HG02973 (cell line): ENCODE data around the gene CPXM1.
A peak's percentile ranks its signal among the peaks of the same experiment; 100 is the strongest.

Source experiments
- ATAC-seq: cut with Tn5 transposase; IDR thresholded peaks from one replicate; pipeline ENCODE4 v1.9.1; 2021; ENCODE audit warnings: moderate library complexity; ENCODE audit not compliant: unreplicated experiment

The CPXM1 gene

DNA sequence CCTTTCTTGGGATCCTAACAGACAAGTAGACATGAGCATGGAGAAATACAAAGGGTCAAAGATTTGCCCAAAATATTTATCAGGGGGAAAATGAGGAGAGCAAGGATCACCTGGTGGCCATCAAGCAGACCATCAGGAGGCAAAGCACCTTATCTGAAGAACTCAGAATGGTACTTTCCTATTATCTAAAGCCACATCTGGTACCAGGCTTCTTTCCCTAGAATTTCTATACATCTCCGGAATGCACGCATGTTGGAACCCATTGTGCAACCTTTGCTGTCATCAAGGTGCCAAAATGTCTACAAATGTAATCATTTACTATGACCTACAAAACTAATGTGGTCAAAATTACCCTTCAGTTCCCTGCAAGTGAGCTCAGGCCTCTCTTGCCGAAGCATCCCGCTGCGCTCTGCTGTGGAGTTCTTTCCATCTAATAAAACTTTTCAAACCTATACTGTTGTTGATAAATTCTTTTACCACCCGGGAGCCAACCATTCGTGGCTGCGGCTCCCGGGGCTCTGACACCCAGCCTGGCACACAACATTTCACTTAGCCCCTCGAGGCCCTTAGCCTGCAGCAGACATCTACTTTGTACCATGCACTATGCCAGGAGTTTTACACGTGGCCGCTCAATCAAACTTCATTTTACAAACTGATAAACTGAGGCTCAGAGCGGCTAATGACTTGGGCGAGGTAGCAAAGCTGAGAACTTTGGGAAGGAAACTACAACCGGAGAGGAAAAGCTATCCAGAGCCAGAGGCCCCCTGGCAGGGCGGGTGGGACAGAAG lies 3.8 kb upstream of the CPXM1 start:
- no peak for ATAC-seq

DNA sequence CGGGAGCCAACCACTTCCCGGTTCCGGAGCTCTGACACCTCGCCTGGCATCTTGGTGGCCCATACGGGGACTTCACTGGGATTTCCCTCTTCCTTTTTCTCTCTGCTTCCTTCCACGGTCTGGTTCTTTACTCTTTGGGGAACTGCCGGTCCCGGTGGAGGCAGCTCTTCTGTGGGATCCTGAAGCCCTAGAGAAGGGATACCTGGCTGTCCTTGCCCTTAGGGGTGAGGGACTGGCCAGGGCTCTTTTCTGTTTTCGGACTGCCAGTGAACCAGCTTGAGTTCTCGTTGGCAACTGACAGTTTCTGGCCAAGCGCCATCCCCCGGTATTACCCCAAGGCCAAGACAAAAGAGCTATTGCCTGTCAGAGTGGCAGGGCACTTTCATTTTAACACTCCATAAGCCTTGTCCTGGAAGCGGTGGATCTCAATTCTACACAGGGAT lies 880 bp upstream of the CPXM1 start:
- peak; percentile 23 for ATAC-seq

DNA sequence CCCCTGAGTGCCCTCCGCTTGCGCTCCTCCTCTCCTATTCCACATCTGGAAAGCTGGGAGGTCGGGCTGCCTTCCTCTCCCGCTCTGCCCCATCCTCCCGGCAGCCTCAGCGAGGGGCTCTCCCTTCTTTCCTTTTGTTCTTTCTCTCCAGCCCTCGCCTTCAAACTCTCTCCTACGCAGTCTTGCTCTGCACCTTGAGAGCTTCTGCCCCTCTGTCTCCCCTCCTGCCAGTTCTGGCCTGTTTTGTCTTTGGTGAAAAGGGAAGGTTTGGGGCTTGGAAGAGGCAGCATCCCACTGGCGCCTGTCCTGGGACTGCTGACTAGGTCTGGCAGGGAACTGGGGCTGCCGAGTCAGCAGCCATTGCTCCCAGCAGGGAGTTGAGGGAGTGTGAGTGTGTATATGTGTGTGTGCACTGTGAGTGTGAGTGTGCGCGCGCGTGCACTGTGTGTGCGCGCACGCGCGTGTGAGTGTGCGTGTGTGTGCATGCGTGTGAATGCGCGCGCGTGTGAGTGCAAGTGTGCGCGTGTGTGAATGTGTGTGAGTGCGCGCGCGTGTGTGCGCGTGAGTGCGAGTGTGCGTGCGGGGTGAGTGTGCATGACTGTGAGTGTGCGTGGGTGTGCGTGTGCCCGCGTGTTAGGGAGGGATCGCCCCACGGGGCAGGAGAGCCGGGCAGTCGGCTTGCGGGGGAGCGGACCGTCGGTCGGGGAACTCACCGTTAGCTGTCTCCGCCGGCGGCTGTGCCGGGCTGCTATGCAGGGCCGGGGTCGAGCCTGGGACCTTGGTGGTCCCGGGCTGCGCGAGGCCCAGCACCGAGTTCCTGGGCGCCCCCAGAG lies 523 bp downstream of the CPXM1 start:
- no peak for ATAC-seq

DNA sequence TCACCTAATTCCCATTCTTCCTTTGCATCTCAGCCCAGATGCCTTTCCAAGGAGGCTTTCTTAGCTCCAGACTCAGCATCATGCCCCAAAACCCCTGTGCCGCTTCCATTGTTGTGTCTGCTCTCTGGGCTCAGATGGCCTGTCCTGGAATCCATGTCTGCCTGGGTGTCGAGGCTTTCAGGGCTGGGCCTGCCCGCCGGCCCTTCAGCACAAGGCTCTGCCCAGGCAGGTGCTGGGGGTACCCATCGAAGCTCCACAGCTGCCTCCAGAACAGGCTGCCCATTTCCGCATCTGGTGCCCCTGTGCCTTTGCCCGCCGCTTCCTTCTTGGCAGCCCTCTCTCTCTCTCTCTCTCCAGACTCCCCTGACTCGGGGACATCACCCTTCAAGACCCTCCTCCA lies 1.2 kb downstream of the CPXM1 start:
- ATAC-seq = no peak

DNA sequence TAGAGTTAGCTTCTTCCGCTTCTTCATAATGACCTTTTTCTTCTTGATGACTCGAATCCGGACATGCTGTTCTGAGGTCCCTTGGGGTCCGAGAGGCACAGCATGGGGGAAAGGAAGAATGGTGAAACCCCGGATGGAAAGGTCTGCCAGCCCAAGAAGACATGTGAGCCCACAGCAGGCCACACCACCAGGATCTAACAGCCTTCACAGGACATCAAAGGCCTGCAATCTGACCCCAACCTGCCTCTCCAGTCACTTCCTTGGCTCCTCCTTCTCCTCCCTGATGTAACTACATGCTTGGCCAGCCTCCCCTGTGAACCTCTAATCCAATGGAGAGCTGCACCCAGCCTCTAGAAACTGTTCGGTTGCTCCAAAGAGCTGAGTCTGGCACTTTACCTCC lies 1.6 kb downstream of the CPXM1 start:
- no peak for ATAC-seq

DNA sequence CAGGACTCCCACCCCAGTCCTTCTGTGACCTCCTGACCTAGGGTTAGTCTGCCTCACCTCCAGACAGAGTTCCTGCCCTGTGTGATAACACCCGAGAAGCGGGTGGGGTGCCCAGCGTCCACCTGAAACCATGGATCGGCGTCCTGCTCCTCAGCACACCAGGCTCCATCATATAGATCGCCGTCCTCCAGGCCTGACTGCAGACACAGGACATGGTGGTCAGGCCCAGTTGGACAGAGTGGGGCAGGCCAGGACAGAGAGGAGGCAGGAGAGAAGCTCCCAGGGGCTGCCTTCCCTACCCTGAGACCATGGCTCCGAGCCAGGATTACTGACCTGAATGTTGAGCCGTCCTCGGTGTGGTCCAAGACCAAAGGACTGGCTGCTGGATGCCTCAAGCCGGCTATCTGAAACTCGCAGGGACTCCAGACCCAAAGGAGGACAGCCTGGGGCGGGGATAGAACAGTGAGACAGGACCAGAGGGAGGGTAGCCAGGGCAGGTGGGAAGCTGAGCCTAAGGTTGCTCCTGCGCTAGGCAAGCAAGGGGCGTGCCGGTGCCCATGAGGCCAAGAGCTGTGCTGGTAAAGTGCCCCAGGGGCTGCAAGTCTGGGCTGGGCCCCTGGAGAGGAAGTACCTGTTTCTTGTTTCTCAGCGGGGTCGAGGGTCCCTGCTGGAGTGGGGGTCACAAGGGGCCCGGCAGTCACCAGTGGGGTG lies 2.2 kb downstream of the CPXM1 start:
- no peak for ATAC-seq

DNA sequence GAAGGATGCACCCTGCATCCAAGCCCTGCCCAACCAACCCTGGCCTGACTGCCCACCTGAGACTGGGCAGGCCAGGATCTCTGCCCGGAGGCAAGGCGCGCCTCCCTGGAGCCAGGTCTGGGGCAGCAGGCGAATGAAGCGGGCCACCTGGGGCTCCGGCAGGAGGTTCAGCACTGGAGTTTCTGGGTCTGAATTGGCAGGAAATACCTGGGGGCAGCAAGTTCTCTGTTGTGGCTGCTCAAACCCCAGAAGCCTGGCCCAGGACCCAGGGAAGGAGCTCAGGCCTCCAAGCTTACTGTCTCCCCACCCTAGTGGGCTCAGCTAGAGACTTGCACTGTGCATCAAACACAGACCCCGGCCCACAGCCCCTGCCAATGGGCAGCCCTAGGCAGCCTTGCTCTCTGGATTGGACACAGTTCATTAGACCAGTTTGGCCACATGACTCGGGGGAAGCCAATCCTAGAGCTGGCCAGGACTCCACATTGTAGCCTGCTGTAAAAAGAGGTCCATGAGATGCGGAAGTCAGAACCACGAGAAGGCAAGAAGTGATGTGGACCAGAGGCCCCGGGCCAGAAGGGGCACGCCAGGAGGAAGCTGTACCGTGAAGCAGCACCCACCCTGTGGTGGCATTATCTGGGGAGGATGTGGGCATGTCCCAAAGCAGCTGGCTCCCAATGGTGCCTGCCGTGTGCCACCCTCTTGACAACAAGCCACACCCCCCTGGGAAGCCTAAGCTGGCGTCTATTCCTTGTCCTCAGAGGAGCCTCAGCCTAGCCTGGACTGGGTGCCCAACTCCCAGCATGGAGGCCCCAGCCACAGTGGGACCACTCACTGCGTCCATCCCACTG lies 3.1 kb downstream of the CPXM1 start:
- ATAC-seq = no peak

DNA sequence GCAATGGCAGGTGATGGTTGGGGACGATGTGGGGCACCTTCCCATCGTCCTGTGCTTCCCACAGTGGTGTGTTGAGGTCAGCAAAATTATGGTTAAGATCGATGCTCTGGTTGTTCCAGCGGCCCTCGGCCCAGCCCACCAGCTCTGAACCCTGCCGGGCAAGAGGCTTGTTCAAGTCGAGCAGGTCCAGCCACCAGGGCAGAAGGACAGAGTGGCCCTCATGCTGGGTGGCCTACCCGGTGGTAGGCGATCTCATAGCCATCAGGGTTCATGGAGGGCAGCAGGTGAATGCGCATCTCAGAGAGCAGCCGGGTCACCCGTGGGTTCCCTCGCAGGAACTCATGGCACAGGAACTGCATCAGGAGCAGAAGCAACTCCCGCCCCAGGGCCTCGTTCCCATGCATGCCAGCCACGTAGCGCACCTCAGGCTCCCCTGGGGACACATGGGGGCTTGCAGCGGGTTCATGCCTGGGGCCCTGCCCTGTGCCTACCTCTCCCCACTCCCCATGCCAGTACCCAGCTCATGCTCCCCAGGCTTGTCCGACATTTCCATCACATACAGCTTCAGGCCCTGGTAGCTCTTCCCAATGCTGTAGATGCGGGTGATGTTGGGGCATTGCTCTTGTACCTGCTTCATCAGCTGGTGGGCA lies 4.3 kb downstream of the CPXM1 start:
- no peak for ATAC-seq

DNA sequence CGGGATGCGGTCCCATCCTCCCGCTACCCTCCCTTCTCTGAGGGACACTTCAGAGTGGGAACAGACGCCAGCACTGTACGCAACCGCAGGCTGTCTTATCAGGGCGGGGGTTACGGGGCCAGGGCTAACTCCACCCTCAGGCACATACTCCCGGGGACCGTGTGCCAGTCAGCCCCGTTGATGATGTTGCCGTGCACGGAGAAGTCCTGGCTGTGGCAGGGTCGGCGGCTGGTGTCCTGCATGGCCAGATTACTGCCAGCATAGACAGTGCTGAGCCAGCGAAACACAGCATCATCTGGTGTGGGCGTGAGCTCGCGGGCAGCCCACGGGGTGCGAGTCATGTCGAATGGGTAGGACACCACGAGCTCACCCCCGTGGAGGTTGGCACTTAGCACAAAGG lies 5.0 kb downstream of the CPXM1 start:
- no peak for ATAC-seq

DNA sequence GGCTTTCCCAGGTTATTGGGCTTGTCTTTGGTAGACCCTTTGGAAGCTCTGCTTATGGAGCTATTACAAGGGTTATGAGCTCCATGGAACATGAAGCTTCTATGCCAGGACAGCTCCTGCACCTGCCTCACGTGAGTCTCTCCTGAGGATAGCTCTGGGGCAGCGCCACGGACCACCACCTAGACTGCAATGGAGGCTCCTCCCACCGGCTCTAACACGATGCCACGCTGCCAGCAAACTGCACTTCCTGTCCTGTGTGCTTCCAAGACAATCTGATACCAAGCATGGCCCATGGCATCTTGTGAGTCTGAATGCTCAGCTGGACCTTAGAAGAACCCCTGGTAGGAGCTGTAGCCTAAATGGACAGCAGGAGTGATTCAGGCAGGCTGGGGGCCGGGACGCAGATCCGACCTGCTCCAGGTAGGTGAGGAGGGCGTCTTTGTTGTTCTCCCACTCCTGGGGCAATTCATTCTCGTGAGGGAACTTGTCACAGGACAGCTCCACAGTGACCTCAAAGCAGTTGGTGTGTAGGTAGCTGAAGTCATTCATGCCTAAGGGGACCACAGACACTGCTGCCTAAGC lies 5.5 kb downstream of the CPXM1 start:
- ATAC-seq = no peak

DNA sequence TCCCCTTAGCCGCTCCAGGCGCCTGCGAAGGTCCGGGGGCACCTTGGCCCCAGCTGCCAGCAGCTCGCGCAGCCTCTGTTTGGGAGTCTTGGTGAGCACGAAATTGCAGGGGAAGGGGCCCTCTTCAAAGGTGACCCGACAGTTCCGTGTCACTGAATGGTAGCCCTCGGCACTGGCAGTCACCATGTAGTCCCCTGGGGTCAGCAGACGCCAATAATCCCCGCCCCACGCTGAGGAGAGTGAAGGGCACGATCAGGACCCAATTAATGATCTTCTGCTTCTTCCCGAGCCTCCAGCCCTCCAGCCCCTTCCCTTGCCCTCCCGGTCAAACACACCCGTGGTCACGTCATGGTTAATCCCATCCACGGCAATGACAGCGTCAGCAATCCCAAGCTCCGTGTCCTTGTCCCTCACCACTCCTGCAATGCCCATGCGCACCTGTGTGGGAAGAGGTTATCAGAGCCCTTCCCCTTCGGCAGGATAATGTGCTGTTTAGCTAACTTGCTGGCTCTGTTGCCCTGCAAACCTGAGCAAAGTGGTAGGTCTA lies 6.2 kb downstream of the CPXM1 start:
- no peak for ATAC-seq

DNA sequence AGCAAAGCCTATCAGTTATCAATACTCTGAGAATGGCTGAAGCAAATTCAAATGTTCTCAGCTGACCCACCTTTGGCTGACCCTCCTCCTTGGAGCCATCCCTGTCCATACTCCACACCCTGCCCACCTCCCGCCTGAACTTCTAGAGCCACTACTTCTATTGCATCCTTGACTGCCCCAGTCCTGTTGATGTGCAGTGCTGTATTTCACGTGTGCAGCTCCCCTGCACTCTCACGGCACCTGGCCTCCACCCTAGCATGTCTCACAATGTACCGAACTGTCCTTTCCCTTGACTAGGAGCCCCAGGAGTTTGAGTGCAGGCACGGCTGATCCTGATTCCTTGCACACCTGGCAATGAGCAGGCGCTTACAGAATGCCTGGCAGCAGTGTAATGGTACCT lies 7.0 kb downstream of the CPXM1 start:
- ATAC-seq = no peak

DNA sequence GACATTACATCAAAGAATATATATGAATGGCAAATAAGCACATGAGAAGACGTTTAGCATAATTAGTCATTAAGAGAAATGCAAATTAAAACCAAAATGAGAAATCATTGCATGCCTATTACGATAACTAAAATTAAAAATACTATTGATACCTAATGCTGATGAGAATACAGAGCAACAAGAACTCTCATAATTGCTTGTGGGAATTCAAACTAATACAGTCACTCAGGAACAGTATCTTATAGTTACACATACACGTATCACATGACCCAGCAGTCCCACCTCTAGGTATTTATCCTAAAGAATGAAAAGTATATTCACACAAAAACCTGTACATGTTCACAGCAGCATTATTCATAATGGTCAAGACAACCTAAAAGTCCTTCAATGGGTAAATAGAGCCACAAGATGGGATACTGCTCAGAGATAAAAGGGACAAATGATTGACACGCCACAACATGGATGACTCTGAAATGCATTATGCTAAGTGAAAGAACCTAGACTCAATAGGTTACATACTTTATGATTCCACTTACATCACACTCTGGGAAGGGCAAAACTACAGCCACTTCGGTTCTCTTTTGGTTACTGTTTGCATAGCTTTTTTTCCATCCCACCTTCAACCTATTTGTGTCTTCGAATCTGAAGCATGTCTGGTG lies 16.4 kb downstream of the CPXM1 start:
- ATAC-seq = no peak

DNA sequence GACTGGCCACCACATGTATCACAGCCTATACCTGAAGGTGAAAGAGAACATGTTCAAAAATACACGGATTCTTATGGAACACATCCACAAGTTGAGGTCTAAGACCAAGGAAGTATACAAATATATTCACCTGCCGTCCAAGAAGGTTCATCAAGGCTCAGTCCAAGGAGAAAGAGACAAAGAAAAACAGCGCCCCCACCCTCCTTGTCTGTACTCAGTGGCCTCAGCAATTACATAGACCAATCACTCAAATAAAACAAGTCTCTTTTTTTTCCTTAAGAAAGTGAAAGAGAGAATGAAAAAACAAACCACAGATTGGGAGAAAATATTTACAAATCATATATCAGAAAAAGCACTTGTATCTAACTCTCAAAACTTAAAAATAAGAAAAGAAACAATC lies 19.5 kb downstream of the CPXM1 start:
- ATAC-seq = no peak

DNA sequence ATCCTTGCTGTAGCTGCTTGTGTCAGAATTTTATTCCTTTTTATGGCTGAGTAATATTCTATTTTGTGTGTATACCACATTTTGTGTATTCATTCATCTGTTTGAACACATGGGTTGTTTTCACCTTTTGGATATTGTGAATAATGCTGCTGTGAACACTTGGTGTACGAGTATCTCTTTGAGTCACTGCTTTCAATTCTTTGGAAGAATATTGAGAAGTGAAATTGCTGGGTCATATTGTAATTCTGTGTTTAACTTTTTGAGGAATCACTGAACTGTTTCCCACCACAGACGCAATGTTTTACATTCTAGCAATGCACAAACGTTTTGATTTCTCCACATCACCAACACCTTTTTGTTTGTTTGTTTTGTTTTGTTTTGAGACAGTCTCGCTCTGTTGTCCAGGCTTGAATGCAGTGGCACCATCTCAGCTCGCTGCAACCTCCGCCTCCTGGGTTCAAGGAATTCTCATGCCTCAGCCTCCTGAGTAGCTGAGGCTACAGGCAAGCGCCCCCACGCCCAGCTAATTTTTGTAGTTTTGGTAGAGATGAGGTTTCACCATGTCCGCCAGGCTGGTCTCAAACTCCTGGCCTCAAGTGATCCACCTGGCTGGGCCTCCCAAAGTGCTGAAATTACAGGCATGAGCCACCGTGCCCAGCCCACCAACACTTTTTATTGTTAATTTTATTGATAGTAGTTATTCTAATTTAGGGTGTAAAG lies 21.7 kb downstream of the CPXM1 start:
- ATAC-seq = no peak

DNA sequence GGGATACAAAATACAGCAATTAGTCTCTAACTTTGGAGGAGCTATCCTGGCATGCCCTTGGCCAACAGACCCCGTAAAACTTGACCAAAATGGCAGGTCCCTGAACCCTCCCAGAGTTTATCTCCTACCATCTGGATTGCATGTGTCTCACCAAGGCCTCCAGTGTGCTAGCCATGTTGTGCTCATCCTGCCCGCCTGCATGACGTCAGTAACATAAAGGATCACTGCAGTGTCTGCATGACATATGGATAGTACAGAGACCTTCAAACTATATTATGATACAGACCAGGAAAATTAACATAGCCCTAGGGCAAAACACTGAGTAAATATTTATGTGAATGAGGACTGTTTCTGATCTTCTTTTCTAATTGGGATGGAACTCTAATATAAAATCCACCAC lies 25.3 kb downstream of the CPXM1 start:
- no peak for ATAC-seq

DNA sequence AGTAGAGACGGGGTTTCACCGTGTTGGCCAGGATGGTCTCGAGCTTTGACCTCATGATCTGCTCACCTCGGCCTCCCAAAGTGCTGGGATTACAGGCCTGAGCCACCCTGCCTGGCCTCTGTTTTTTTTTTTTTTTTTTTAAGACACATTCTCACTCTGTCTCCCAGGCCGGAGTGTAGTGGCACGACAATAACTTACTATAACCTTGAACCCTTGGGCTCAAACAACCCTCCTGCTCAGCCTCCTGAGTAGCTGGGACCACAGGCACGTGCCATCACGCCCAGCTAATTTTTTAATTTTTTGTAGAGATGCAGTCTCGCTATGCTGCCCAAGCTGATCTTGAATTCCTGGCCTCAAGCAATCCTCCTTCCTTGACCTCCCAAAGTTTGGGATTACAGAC lies 26.6 kb downstream of the CPXM1 start:
- no peak for ATAC-seq

DNA sequence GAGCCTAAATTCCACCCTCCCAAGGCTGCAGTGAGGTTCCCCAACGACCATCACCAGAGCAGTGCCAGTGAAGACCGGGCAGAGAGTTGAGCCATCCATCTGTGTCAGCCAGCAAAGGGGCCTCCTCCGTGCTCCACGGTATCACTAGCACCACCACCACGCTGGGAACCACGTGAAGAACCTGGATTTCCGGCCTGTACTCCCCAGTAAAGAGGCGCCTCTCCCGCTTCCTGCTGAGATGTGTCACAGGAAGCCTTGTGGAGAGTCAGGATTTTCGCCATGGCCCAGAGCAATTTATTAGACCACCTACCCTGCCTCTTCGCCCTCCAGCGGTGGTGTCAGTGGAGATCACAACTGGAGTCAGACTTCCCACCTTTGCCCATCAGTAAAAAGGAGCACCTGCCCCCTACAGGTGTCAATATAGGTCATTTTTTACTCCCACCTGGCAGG lies 28.8 kb downstream of the CPXM1 start:
- ATAC-seq = no peak
